B cell (primary cell): ENCODE measurements around the gene FBLN2. TPM values are rescaled to one million over a fixed set of nuclear protein-coding genes. Genes with fewer than 3 reads are reported as not detected.

Source experiments
- ATAC-seq: fragments of 200-7000 bp; cut with Tn5 transposase; one replicate; pipeline ENCODE4 v1.10.0; 2021; ENCODE audit warnings: low read depth, mild to moderate bottlenecking, moderate number of reproducible peaks, moderate library complexity
- CTCF ChIA-PET: fragments of 350-600 bp; sonication (Branson Sonifier 250); formaldehyde crosslinking; loops from one replicate; lab custom pipeline; 2021; ENCODE audit warnings: antibody characterized with exemption, inconsistent platforms; lab: Charles Lee
- POLR2A ChIA-PET: fragments of 350-600 bp; sonication (Branson Sonifier 250); formaldehyde crosslinking; loops from one replicate; lab custom pipeline; 2021; ENCODE audit warnings: antibody characterized with exemption; lab: Charles Lee
- DNase-seq: peaks from one replicate; pipeline ENCODE4 v3.0.0; 2013
- H2AFZ ChIP-seq: 2 replicates; pipeline ENCODE4 v1.6.1; 2012; ENCODE audit warnings: mild to moderate bottlenecking, low read depth, low read length; ENCODE audit not compliant: insufficient read depth, poor library complexity, severe bottlenecking
- H3K27ac ChIP-seq, 2 donors: 1 replicate in 1 of 2; 2 replicates in 1 of 2; pipeline ENCODE4 v1.5.1; 2012 to 2013; ENCODE audit warnings: low read length in 2 of 2, mild to moderate bottlenecking in 2 of 2, moderate library complexity in 1 of 2
- H3K27me3 ChIP-seq, 4 experiments: fragments of 200-600 bp in 1 of 4; sonication (generic) in 1 of 4; replicated peaks in 1 of 4; 1 replicate in 2 of 4; 2 replicates in 2 of 4; pipeline versions ENCODE4 v1.6.1 to v1.7.0; 2013 to 2016; ENCODE audit warnings: low read length in 3 of 4, mild to moderate bottlenecking in 2 of 4, mixed read lengths in 1 of 4, moderate library complexity in 1 of 4; ENCODE audit not compliant: insufficient read depth in 4 of 4, control insufficient read depth in 3 of 4; ENCODE audit errors: control extremely low read depth in 1 of 4
- H3K36me3 ChIP-seq, 2 experiments: replicated peaks in 1 of 2; 1 replicate in 1 of 2; 2 replicates in 1 of 2; pipeline versions ENCODE4 v1.6.1 to v1.7.1; 2013; ENCODE audit warnings: low read length in 1 of 2; ENCODE audit not compliant: insufficient read depth in 2 of 2, control insufficient read depth in 1 of 2; ENCODE audit errors: control extremely low read depth in 1 of 2, extremely low read depth in 1 of 2
- H3K4me1 ChIP-seq, 2 donors: fragments of 200-600 bp in 1 of 2; sonication (generic) in 1 of 2; 1 replicate in 1 of 2; 2 replicates in 1 of 2; pipeline versions ENCODE4 v1.5.1 to v1.6.1; 2013 to 2017; ENCODE audit warnings: low read length in 2 of 2; ENCODE audit not compliant: control insufficient read depth in 2 of 2, insufficient read depth in 2 of 2
- H3K4me2 ChIP-seq: replicated peaks from 2 replicates; pipeline ENCODE3; 2012; ENCODE audit warnings: mild to moderate bottlenecking, low read depth, low read length; ENCODE audit not compliant: poor library complexity, severe bottlenecking
- H3K4me3 ChIP-seq, 5 experiments: fragments of 200-600 bp in 1 of 5; sonication (generic) in 1 of 5; 1 replicate in 3 of 5; 2 replicates in 2 of 5; pipeline versions ENCODE4 v1.5.1 to v1.7.0; 2011 to 2016; ENCODE audit warnings: low read length in 4 of 5, mild to moderate bottlenecking in 4 of 5, low read depth in 2 of 5, control low read depth in 1 of 5, moderate library complexity in 1 of 5; ENCODE audit not compliant: insufficient read depth in 1 of 5; ENCODE audit errors: control extremely low read depth in 1 of 5, extremely low read depth in 1 of 5
- H3K79me2 ChIP-seq: fragments of 200-600 bp; sonication (generic); one replicate; pipeline ENCODE4 v1.6.0; 2016; ENCODE audit warnings: low read length; ENCODE audit not compliant: control insufficient read depth, insufficient read depth
- H3K9ac ChIP-seq: fragments of 200-600 bp; sonication (generic); 2 replicates; pipeline ENCODE4 v1.6.1; 2017; ENCODE audit warnings: mild to moderate bottlenecking, low read length, moderate library complexity
- H3K9me3 ChIP-seq, 3 donors: one replicate each; pipeline versions ENCODE4 v1.6.1 to v1.7.1; 2013; ENCODE audit warnings: low read length in 2 of 3; ENCODE audit not compliant: control insufficient read depth in 2 of 3, insufficient read depth in 1 of 3; ENCODE audit errors: control extremely low read depth in 1 of 3
- H4K20me1 ChIP-seq: 2 replicates; pipeline ENCODE4 v1.6.0; 2012; ENCODE audit warnings: mild to moderate bottlenecking, low read length; ENCODE audit not compliant: insufficient read depth, control insufficient read depth, poor library complexity, severe bottlenecking
- H3K27ac Mint-ChIP-seq: one replicate; pipeline ENCODE4 v1.8.0; 2021; ENCODE audit warnings: mixed read lengths
- H3K27me3 Mint-ChIP-seq: one replicate; pipeline ENCODE4 v1.8.0; 2021; ENCODE audit warnings: mixed read lengths
- H3K4me1 Mint-ChIP-seq: one replicate; pipeline ENCODE4 v1.8.0; 2021; ENCODE audit warnings: mixed read lengths
- H3K4me3 Mint-ChIP-seq: one replicate; pipeline ENCODE4 v1.8.0; 2021; ENCODE audit warnings: mixed read lengths
- H3K9me3 Mint-ChIP-seq: one replicate; pipeline ENCODE4 v1.8.0; 2022; ENCODE audit warnings: mixed read lengths; ENCODE audit not compliant: insufficient read depth
- CTCF ChIP-seq: fragments of 200-600 bp; IDR thresholded peaks from one replicate; pipeline ENCODE4 v1.8.0; 2022; ENCODE audit warnings: antibody characterized with exemption, mild to moderate bottlenecking
- EZH2 ChIP-seq: IDR thresholded peaks from 2 replicates; pipeline ENCODE4 v1.6.1; 2012; ENCODE audit warnings: borderline replicate concordance, low read depth, mild to moderate bottlenecking, moderate library complexity, low read length; ENCODE audit not compliant: insufficient read depth, poor library complexity, severe bottlenecking
- WGBS: methylation state at CpG from one replicate; pipeline ENCODE4 v1.1.5; 2013; ENCODE audit warnings: missing lambda C conversion rate; ENCODE audit not compliant: insufficient coverage; 5-methylcytosine and 5-hydroxymethylcytosine counted together
- intact Hi-C: fragments of 100-400 bp; cut with micrococcal nuclease; formaldehyde crosslinking; loops from one replicate; pipeline ENCODE4 v1.10.0; 2022
- polyA plus RNA-seq: library from polyadenylated mRNA; depleted of rRNA; stranded (reverse); fragments of >200 nt; gene quantifications from 2 replicates; pipeline ENCODE4 v1.2.3, GENCODE V29; 2012
- total RNA-seq, 2 donors: library from RNA; stranded (reverse); fragments of 120-200 nt in 1 of 2; gene quantifications; 1 replicate in 1 of 2; 2 replicates in 1 of 2; pipeline versions ENCODE4 v1.2.3 to v1.2.4, GENCODE V29; 2013 to 2022

FBLN2 gene
- total and polyA plus RNA-seq, 2 donors (not counting 1 experiment from before 2014, with no cell fraction given) = 3.6 to 8.2 TPM

GRCh38 chr3:13522236-13522635 is 26.7 kb upstream of the FBLN2 start:
- Histone ChIP-seq H2AFZ (no peak overlapping the region), H4K20me1 (no peaks in the 10 kb centered on the region), H3K9ac (no peak overlapping the region), H3K4me3 (no peak overlapping the region), H3K9me3 (peaks cover 0 to 16% (median 0%) of the 10 kb centered on the region in 3 donors), H3K27me3 (no peaks in the 10 kb centered on the region), H3K4me2 (no peak overlapping the region), H3K79me2 (no peaks in the 10 kb centered on the region), H3K4me1 (no peaks in the 10 kb centered on the region), H3K27ac (no peak overlapping the region), H3K36me3 (no peaks in the 10 kb centered on the region)
- WGBS = 99% methylated on average over 5 of the region's 5 CpGs
- TF ChIP-seq CTCF (no peak), EZH2 (no peak)
- H3K27me3 Mint-ChIP-seq = peaks cover 3% of the 10 kb centered on the region
- DNase-seq (no peak), ATAC-seq (no peak)
- ChIA-PET CTCF (no interaction called here), POLR2A (no interaction called here)
- H3K4me1 Mint-ChIP-seq = no peaks in the 10 kb centered on the region
- no peak overlapping the region for H3K4me3 Mint-ChIP-seq
- H3K27ac Mint-ChIP-seq = no peak overlapping the region
- peaks cover 2% of the 10 kb centered on the region for H3K9me3 Mint-ChIP-seq
- intact Hi-C loops = no loop called here

GRCh38 chr3:13524979-13525669 is 23.8 kb upstream of the FBLN2 start:
- Histone ChIP-seq H4K20me1 (no peaks in the 10 kb centered on the region), H2AFZ (no peak overlapping the region), H3K4me1 (no peaks in the 10 kb centered on the region), H3K9me3 (peaks cover 0 to 16% (median 0%) of the 10 kb centered on the region in 3 donors), H3K4me2 (no peak overlapping the region), H3K9ac (no peak overlapping the region), H3K79me2 (no peaks in the 10 kb centered on the region), H3K36me3 (no peaks in the 10 kb centered on the region), H3K4me3 (no peak overlapping the region), H3K27me3 (no peaks in the 10 kb centered on the region), H3K27ac (no peak overlapping the region)
- ChIA-PET CTCF (interaction anchor here (1.1 kb wide), 3 partner anchors 20 to 35 kb away, joined by 3 read pairs; no protein-coding TSS in a partner anchor), POLR2A (no interaction called here)
- ATAC-seq (no peak), DNase-seq (no peak)
- H3K9me3 Mint-ChIP-seq = peaks cover 2% of the 10 kb centered on the region
- peaks cover 17% of the 10 kb centered on the region for H3K27me3 Mint-ChIP-seq
- no peak overlapping the region for H3K4me3 Mint-ChIP-seq
- no peak for TF ChIP-seq CTCF
- TF ChIP-seq EZH2 = no peak
- H3K27ac Mint-ChIP-seq = no peak overlapping the region
- no peaks in the 10 kb centered on the region for H3K4me1 Mint-ChIP-seq
- intact Hi-C loops = no loop called here
- WGBS = 96% methylated on average over 8 of the region's 10 CpGs
